ENCODE measurements around the gene SOCS3.
"Not testable (repeated sequence)": the region's sequence is repeated elsewhere in the genome, so short reads cannot be mapped to it uniquely, and the experiment has no call there.

Gene SOCS3

GRCh38 chr17:78343543-78344201 is 16.2 kb downstream of the SOCS3 start:
- Histone ChIP-seq H3K27me3 (ENCODE audit: insufficient read depth, low read length) (peaks cover 39% of the 10 kb centered on the region), H3K9ac (ENCODE audit: low read depth, low read length) (no peak overlapping the region), H3K27ac (ENCODE audit: low read length) (no peak overlapping the region), H3K9me3 (ENCODE audit: insufficient read depth, low read depth, low read length) (no peaks in the 10 kb centered on the region), H3K4me1 (ENCODE audit: insufficient read depth, low read length) (peaks cover 14% of the 10 kb centered on the region), H3K36me3 (ENCODE audit: insufficient read depth, low read depth, low read length) (no peaks in the 10 kb centered on the region), H3K4me3 (ENCODE audit: low read length) (no peak overlapping the region)

- Histone ChIP-seq H3K9me3 (ENCODE audit: insufficient read depth, low read depth, low read length) (no peaks in the 10 kb centered on the region), H3K4me3 (ENCODE audit: low read length) (no peak overlapping the region), H3K36me3 (ENCODE audit: insufficient read depth, low read depth, low read length) (no peaks in the 10 kb centered on the region), H3K9ac (ENCODE audit: low read depth, low read length) (no peak overlapping the region), H3K27ac (ENCODE audit: low read length) (no peak overlapping the region), H3K4me1 (ENCODE audit: insufficient read depth, low read length) (peaks cover 14% of the 10 kb centered on the region), H3K27me3 (ENCODE audit: insufficient read depth, low read length) (peaks cover 39% of the 10 kb centered on the region)
Observed at GRCh38 chr17:78343187-78343542, 16.7 kb downstream of the SOCS3 start.

- H3K27ac ChIP-seq (ENCODE audit: low read length): no peak overlapping the region
- H3K4me1 ChIP-seq (ENCODE audit: insufficient read depth, low read length): peaks cover 14% of the 10 kb centered on the region
- peaks cover 39% of the 10 kb centered on the region for H3K27me3 ChIP-seq (ENCODE audit: insufficient read depth, low read length)
- H3K4me3 ChIP-seq (ENCODE audit: low read length): peak overlapping the region; percentile 53; the same call in 1 of the 2 replicates
- H3K36me3 ChIP-seq (ENCODE audit: insufficient read depth, low read depth, low read length): no peaks in the 10 kb centered on the region
- H3K9ac ChIP-seq (ENCODE audit: low read depth, low read length): no peak overlapping the region
- no peaks in the 10 kb centered on the region for H3K9me3 ChIP-seq (ENCODE audit: insufficient read depth, low read depth, low read length)
Observed at GRCh38 chr17:78342449-78343186, 17.3 kb downstream of the SOCS3 start.

GRCh38 chr17:78341559-78342448 is 18.1 kb downstream of the SOCS3 start:
- H3K27me3 ChIP-seq (ENCODE audit: insufficient read depth, low read length): peaks cover 39% of the 10 kb centered on the region
- H3K36me3 ChIP-seq (ENCODE audit: insufficient read depth, low read depth, low read length): no peaks in the 10 kb centered on the region
- H3K4me3 ChIP-seq (ENCODE audit: low read length): peak overlapping the region; percentile 53; the same call in 1 of the 2 replicates
- peaks cover 14% of the 10 kb centered on the region for H3K4me1 ChIP-seq (ENCODE audit: insufficient read depth, low read length)
- H3K27ac ChIP-seq (ENCODE audit: low read length): no peak overlapping the region
- no peak overlapping the region for H3K9ac ChIP-seq (ENCODE audit: low read depth, low read length)
- no peaks in the 10 kb centered on the region for H3K9me3 ChIP-seq (ENCODE audit: insufficient read depth, low read depth, low read length)

GRCh38 chr17:78340183-78340955 is 19.5 kb downstream of the SOCS3 start:
- Histone ChIP-seq H3K36me3 (ENCODE audit: insufficient read depth, low read depth, low read length) (no peaks in the 10 kb centered on the region), H3K4me1 (ENCODE audit: insufficient read depth, low read length) (peaks cover 14% of the 10 kb centered on the region), H3K27me3 (ENCODE audit: insufficient read depth, low read length) (peaks cover 30% of the 10 kb centered on the region), H3K9ac (ENCODE audit: low read depth, low read length) (no peak overlapping the region), H3K9me3 (ENCODE audit: insufficient read depth, low read depth, low read length) (no peaks in the 10 kb centered on the region), H3K27ac (ENCODE audit: low read length) (no peak overlapping the region), H3K4me3 (ENCODE audit: low read length) (no peak overlapping the region)

- no peak overlapping the region for H3K27ac ChIP-seq (ENCODE audit: low read length)
- no peaks in the 10 kb centered on the region for H3K36me3 ChIP-seq (ENCODE audit: insufficient read depth, low read depth, low read length)
- H3K9me3 ChIP-seq (ENCODE audit: insufficient read depth, low read depth, low read length): no peaks in the 10 kb centered on the region
- no peak overlapping the region for H3K9ac ChIP-seq (ENCODE audit: low read depth, low read length)
- H3K4me1 ChIP-seq (ENCODE audit: insufficient read depth, low read length): peaks cover 12% of the 10 kb centered on the region
- H3K27me3 ChIP-seq (ENCODE audit: insufficient read depth, low read length): peaks cover 30% of the 10 kb centered on the region
- H3K4me3 ChIP-seq (ENCODE audit: low read length): no peak overlapping the region
Observed at GRCh38 chr17:78338486-78339259, 21.2 kb downstream of the SOCS3 start.

- Histone ChIP-seq H3K27me3 (ENCODE audit: insufficient read depth, low read length) (peaks cover 19% of the 10 kb centered on the region), H3K4me3 (ENCODE audit: low read length) (no peak overlapping the region), H3K9me3 (ENCODE audit: insufficient read depth, low read depth, low read length) (no peaks in the 10 kb centered on the region), H3K36me3 (ENCODE audit: insufficient read depth, low read depth, low read length) (no peaks in the 10 kb centered on the region), H3K27ac (ENCODE audit: low read length) (no peak overlapping the region), H3K4me1 (ENCODE audit: insufficient read depth, low read length) (no peaks in the 10 kb centered on the region), H3K9ac (ENCODE audit: low read depth, low read length) (no peak overlapping the region)
Observed at GRCh38 chr17:78337244-78338109, 22.4 kb downstream of the SOCS3 start.

- H3K36me3 ChIP-seq (ENCODE audit: insufficient read depth, low read depth, low read length): no peaks in the 10 kb centered on the region
- H3K9ac ChIP-seq (ENCODE audit: low read depth, low read length): no peak overlapping the region
- H3K27ac ChIP-seq (ENCODE audit: low read length): no peak overlapping the region
- H3K9me3 ChIP-seq (ENCODE audit: insufficient read depth, low read depth, low read length): no peaks in the 10 kb centered on the region
- peaks cover 4% of the 10 kb centered on the region for H3K27me3 ChIP-seq (ENCODE audit: insufficient read depth, low read length)
- no peak overlapping the region for H3K4me3 ChIP-seq (ENCODE audit: low read length)
- H3K4me1 ChIP-seq (ENCODE audit: insufficient read depth, low read length): no peaks in the 10 kb centered on the region
Observed at GRCh38 chr17:78335209-78335608, 24.7 kb downstream of the SOCS3 start.

GRCh38 chr17:78332991-78333390 is 26.9 kb downstream of the SOCS3 start:
- H3K4me3 ChIP-seq (ENCODE audit: low read length): no peak overlapping the region
- H3K4me1 ChIP-seq (ENCODE audit: insufficient read depth, low read length): no peaks in the 10 kb centered on the region
- no peak overlapping the region for H3K27ac ChIP-seq (ENCODE audit: low read length)
- H3K9me3 ChIP-seq (ENCODE audit: insufficient read depth, low read depth, low read length): no peaks in the 10 kb centered on the region
- no peaks in the 10 kb centered on the region for H3K36me3 ChIP-seq (ENCODE audit: insufficient read depth, low read depth, low read length)
- H3K9ac ChIP-seq (ENCODE audit: low read depth, low read length): no peak overlapping the region
- no peaks in the 10 kb centered on the region for H3K27me3 ChIP-seq (ENCODE audit: insufficient read depth, low read length)

GRCh38 chr17:78331355-78331754 is 28.5 kb downstream of the SOCS3 start:
- H3K9ac ChIP-seq (ENCODE audit: low read depth, low read length); H3K4me1 ChIP-seq (ENCODE audit: insufficient read depth, low read length); H3K9me3 ChIP-seq (ENCODE audit: insufficient read depth, low read depth, low read length); H3K27me3 ChIP-seq (ENCODE audit: insufficient read depth, low read length); H3K4me3 ChIP-seq (ENCODE audit: low read length); H3K36me3 ChIP-seq (ENCODE audit: insufficient read depth, low read depth, low read length); H3K27ac ChIP-seq (ENCODE audit: low read length): not testable (repeated sequence)

Data from iPS-20b (cell line).